ENCODE results near the gene RABEPK.

DNA sequence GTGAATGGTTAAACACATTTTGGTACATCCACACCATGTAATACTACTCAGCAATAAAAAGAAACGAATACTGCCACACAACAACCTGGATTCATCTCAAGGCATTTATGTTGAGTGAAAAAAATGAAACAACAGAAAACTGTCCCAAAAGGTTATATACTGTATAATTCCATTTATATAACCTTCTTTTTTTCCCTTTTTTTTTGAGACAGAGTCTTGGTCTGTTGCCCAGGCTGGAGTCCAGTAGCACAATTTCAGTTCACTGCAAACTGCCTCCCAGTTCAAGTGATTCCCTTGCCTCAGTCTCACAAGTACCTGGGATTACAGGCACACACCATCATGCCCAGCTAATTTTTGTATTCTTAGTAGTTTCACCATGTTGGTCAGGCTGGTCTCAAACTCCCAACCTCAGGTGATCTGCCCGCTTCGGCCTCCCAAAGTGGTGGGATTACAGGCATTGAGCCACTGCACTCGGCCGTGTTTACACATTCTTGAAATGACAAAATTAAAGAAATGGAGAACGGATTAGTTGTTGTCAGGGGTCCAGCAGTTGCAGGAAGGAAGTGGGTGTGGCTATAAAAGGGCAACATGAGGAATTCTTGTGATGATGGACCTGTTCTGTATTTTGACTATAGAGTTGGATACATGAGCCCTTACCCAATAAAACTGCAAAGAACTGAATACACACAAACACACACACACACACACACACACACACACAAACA is 28.1 kb upstream of the RABEPK start:
- TF ChIP-seq, protein P1, sequence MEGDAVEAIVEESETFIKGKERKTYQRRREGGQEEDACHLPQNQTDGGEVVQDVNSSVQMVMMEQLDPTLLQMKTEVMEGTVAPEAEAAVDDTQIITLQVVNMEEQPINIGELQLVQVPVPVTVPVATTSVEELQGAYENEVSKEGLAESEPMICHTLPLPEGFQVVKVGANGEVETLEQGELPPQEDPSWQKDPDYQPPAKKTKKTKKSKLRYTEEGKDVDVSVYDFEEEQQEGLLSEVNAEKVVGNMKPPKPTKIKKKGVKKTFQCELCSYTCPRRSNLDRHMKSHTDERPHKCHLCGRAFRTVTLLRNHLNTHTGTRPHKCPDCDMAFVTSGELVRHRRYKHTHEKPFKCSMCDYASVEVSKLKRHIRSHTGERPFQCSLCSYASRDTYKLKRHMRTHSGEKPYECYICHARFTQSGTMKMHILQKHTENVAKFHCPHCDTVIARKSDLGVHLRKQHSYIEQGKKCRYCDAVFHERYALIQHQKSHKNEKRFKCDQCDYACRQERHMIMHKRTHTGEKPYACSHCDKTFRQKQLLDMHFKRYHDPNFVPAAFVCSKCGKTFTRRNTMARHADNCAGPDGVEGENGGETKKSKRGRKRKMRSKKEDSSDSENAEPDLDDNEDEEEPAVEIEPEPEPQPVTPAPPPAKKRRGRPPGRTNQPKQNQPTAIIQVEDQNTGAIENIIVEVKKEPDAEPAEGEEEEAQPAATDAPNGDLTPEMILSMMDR (conservative IDR thresholded peaks at IDR 0.05 in 1 of 2, IDR thresholded peaks at IDR 0.05 in 1 of 2; ENCODE audit: extremely low read depth in 1 of 2, insufficient read depth in 1 of 2, low read depth in 1 of 2, low read length in 2 of 2): no peak
- no peak for TF ChIP-seq EZH2 (IDR thresholded peaks at IDR 0.05; ENCODE audit: borderline replicate concordance, low read length)
